ENCODE data around the gene BTG3.

The BTG3 gene

GRCh38 chr21:17646790-17647189, 34.1 kb upstream of the BTG3 start:
- in situ Hi-C loops (cut with HindIII; ENCODE audit: low sequenced_read_pairs): no loop called here
- no peak for DNase-seq (ENCODE audit: low read depth)
- H3K4me3 ChIP-seq (ENCODE audit: low read depth, low read length): no peak overlapping the region
- TF ChIP-seq CTCF (IDR thresholded peaks at IDR 0.05; ENCODE audit: low read depth, low read length, missing control alignments): no peak

DNA sequence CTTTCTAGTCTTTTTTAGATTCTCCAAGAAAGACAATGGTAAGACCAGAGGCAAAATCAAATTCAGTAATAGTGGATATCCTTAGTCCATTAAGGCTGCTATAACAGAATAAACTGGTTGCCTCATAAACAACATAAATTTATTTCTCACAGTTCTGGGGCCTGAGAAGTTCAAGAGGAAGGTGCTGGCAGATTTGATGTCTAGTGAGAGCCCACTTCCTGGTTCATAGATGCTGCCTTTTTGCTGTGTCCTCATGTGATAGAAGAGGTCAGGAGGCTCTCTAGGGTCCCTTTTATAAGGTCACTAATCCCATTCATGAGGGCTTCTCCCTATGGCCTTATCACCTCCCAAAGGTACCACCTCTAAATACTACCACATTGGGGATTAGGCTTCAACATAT, 31.5 kb upstream of the BTG3 start:
- TF ChIP-seq CTCF (IDR thresholded peaks at IDR 0.05; ENCODE audit: low read depth, low read length, missing control alignments): no peak
- DNase-seq (ENCODE audit: low read depth): no peak
- H3K4me3 ChIP-seq (ENCODE audit: low read depth, low read length): no peak overlapping the region
- in situ Hi-C loops (cut with HindIII; ENCODE audit: low sequenced_read_pairs): no loop called here

GRCh38 chr21:17640821-17641220, 28.1 kb upstream of the BTG3 start:
- in situ Hi-C loops (cut with HindIII; ENCODE audit: low sequenced_read_pairs): no loop called here
- no peak overlapping the region for H3K4me3 ChIP-seq (ENCODE audit: low read depth, low read length)
- no peak for TF ChIP-seq CTCF (IDR thresholded peaks at IDR 0.05; ENCODE audit: low read depth, low read length, missing control alignments)
- DNase-seq (ENCODE audit: low read depth): no peak

- no peak for TF ChIP-seq CTCF (IDR thresholded peaks at IDR 0.05; ENCODE audit: low read depth, low read length, missing control alignments)
- DNase-seq (ENCODE audit: low read depth): no peak
- in situ Hi-C loops (cut with HindIII; ENCODE audit: low sequenced_read_pairs): no loop called here
- no peak overlapping the region for H3K4me3 ChIP-seq (ENCODE audit: low read depth, low read length)
Measured at GRCh38 chr21:17636711-17637110, 24.0 kb upstream of the BTG3 start.

- in situ Hi-C loops (cut with HindIII; ENCODE audit: low sequenced_read_pairs): no loop called here
Measured at GRCh38 chr21:17631195-17631594, 18.5 kb upstream of the BTG3 start.

GRCh38 chr21:17622018-17622417, 9.3 kb upstream of the BTG3 start:
- TF ChIP-seq CTCF (IDR thresholded peaks at IDR 0.05; ENCODE audit: low read depth, low read length, missing control alignments): no peak
- DNase-seq (ENCODE audit: low read depth): no peak
- in situ Hi-C loops (cut with HindIII; ENCODE audit: low sequenced_read_pairs): no loop called here

More at GRCh38 chr21:17631195-17631594, 18.5 kb upstream of the BTG3 start:
- no peak for DNase-seq (ENCODE audit: low read depth)
- no peak overlapping the region for H3K4me3 ChIP-seq (ENCODE audit: low read depth, low read length)
- no peak for TF ChIP-seq CTCF (IDR thresholded peaks at IDR 0.05; ENCODE audit: low read depth, low read length, missing control alignments)

GRCh38 chr21:17616831-17617230, 4.1 kb upstream of the BTG3 start:
- no peak overlapping the region for H3K4me3 ChIP-seq (ENCODE audit: low read depth, low read length)
- in situ Hi-C loops (cut with HindIII; ENCODE audit: low sequenced_read_pairs): no loop called here
- no peak for DNase-seq (ENCODE audit: low read depth)
- no peak for TF ChIP-seq CTCF (IDR thresholded peaks at IDR 0.05; ENCODE audit: low read depth, low read length, missing control alignments)

More at GRCh38 chr21:17622018-17622417, 9.3 kb upstream of the BTG3 start:
- no peak overlapping the region for H3K4me3 ChIP-seq (ENCODE audit: low read depth, low read length)

Data from astrocyte of the cerebellum (primary cell).